Osteocyte (in vitro differentiated cells): ENCODE results near the gene CCNC. TPM values are rescaled to one million over a fixed set of nuclear protein-coding genes. Genes with fewer than 3 reads are reported as not detected.

Experiments
- DNase-seq: peaks from one replicate; pipeline ENCODE4 v3.0.0; 2021; ENCODE audit warnings: mixed read lengths; ENCODE audit not compliant: unreplicated experiment; ENCODE audit errors: extremely low spot score
- H3K27ac Mint-ChIP-seq: one replicate; pipeline ENCODE4 v1.8.0; 2021; ENCODE audit warnings: mild to moderate bottlenecking, mixed read lengths; ENCODE audit not compliant: unreplicated experiment
- H3K27me3 Mint-ChIP-seq: one replicate; pipeline ENCODE4 v1.8.0; 2021; ENCODE audit warnings: mixed read lengths; ENCODE audit not compliant: unreplicated experiment
- H3K36me3 Mint-ChIP-seq: one replicate; pipeline ENCODE4 v1.8.0; 2021; ENCODE audit warnings: mixed read lengths; ENCODE audit not compliant: unreplicated experiment
- H3K4me1 Mint-ChIP-seq: one replicate; pipeline ENCODE4 v1.8.0; 2021; ENCODE audit warnings: mixed read lengths; ENCODE audit not compliant: unreplicated experiment
- H3K4me3 Mint-ChIP-seq: one replicate; pipeline ENCODE4 v1.8.0; 2021; ENCODE audit warnings: mild to moderate bottlenecking, moderate library complexity, mixed read lengths; ENCODE audit not compliant: unreplicated experiment
- H3K9me3 Mint-ChIP-seq: one replicate; pipeline ENCODE4 v1.8.0; 2021; ENCODE audit warnings: mixed read lengths; ENCODE audit not compliant: unreplicated experiment
- total RNA-seq: library from RNA; stranded (reverse); gene quantifications from 2 replicates; pipeline ENCODE4 v1.2.1, GENCODE V29; 2021
- TF ChIP-seq, protein P1 (sequence below): fragments of 200-600 bp; sonication (generic); IDR thresholded peaks from 2 replicates; pipeline ENCODE4 v1.5.0; 2021; ENCODE audit warnings: antibody characterized with exemption, mild to moderate bottlenecking, moderate library complexity

The CCNC gene
- total RNA-seq, 1 donor from 2014 or later = 34.6 TPM

- TF ChIP-seq, protein P1, sequence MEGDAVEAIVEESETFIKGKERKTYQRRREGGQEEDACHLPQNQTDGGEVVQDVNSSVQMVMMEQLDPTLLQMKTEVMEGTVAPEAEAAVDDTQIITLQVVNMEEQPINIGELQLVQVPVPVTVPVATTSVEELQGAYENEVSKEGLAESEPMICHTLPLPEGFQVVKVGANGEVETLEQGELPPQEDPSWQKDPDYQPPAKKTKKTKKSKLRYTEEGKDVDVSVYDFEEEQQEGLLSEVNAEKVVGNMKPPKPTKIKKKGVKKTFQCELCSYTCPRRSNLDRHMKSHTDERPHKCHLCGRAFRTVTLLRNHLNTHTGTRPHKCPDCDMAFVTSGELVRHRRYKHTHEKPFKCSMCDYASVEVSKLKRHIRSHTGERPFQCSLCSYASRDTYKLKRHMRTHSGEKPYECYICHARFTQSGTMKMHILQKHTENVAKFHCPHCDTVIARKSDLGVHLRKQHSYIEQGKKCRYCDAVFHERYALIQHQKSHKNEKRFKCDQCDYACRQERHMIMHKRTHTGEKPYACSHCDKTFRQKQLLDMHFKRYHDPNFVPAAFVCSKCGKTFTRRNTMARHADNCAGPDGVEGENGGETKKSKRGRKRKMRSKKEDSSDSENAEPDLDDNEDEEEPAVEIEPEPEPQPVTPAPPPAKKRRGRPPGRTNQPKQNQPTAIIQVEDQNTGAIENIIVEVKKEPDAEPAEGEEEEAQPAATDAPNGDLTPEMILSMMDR = no peak
- Mint-ChIP-seq H3K27ac (no peak overlapping the region), H3K4me3 (no peak overlapping the region), H3K9me3 (peaks cover 4% of the 10 kb centered on the region), H3K4me1 (peaks cover 22% of the 10 kb centered on the region), H3K27me3 (peaks cover 92% of the 10 kb centered on the region), H3K36me3 (no peaks in the 10 kb centered on the region)
- DNase-seq = no peak
Measured at GRCh38 chr6:99592900-99593299, 24.4 kb upstream of the CCNC start.

DNA sequence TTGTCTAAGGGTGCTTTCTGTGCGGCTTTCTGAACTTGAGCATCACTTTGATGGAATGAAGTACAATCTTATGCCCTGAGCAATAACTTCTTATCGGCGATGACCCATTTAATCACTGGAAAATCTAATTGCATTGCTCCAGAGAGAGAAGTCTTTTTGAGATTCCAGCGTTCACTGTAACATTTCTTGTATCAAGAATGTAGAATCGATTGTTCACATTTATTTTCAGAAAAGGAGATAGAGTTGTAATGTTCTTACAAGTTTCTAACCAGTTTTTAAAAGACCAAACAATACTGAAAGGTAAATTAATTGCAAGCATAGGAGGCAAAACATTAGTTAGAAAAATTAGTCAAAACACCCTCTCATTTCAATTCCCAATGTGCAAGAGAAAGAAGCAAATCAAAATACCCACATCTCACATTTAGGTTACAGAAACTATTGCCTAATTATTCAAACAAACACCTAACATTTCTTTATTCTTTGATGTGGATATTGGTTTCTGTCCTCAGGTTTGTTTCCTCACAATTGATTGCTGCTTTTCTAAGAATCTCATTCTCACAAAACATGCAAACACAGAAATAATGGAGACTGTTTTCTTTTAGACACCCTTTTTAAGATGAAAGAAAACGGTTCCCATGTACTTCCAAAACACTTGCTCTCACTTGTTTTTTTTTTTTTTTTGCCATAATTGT, 23.4 kb upstream of the CCNC start:
- TF ChIP-seq, protein P1 = no peak
- no peak overlapping the region for H3K27ac Mint-ChIP-seq
- H3K36me3 Mint-ChIP-seq = no peaks in the 10 kb centered on the region
- peaks cover 22% of the 10 kb centered on the region for H3K4me1 Mint-ChIP-seq
- peaks cover 88% of the 10 kb centered on the region for H3K27me3 Mint-ChIP-seq
- DNase-seq = no peak
- H3K9me3 Mint-ChIP-seq = peaks cover 4% of the 10 kb centered on the region
- H3K4me3 Mint-ChIP-seq = no peak overlapping the region

DNA sequence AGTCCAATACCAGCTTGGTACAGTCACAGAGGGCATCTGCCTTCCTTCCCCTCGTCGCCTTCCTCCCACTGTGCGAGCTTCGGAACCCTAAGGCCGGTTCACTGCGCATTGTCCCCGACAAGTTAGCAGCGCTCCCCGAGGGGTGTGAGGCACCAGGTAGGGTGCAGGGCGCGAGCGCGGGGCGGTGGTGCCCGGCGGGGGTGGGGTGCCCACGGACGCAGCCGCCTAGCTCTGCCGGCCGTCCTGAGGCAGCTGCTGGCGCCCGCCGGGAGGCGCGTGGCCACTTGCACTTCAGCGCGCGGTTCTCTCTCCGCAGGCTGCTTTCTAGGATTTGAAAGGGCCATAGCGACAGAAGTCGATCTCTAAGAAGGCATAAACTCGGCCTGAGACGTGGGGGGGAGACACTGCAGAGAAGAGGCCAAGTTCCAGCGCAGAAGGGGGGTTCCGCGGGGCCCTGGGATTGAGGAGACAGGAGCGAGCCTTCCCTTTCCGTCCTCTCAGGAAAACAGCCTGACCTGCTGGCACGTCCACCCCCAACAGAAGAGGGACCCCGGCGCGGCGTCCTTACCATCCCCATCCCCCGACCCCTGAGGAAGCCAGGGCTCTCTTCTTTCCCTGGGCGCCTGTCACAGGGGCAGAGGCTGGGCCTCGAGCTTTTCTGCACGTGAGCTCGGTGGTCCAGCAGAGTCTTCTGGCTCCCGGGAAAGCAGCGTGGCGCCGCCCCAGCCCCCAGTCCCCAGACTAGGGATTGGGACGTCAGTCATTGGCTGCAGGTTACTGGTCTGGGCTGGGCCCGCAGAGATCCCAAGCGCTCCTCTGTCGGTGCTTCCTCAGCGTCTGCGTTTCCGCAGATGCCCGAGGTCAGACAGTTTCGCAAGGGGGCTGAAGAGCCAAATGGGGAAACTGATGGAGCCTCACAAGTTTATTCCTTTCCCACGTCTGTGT, 22.5 kb upstream of the CCNC start:
- Mint-ChIP-seq H3K4me3 (peak overlapping the region; percentile 35), H3K4me1 (peaks cover 22% of the 10 kb centered on the region), H3K36me3 (no peaks in the 10 kb centered on the region), H3K27me3 (peaks cover 83% of the 10 kb centered on the region), H3K27ac (no peak overlapping the region), H3K9me3 (peaks cover 4% of the 10 kb centered on the region)
- TF ChIP-seq, protein P1 = no peak
- no peak for DNase-seq

GRCh38 chr6:99589907-99590493, 21.5 kb upstream of the CCNC start:
- Mint-ChIP-seq H3K4me3 (peak overlapping the region; percentile 20), H3K36me3 (no peaks in the 10 kb centered on the region), H3K9me3 (no peaks in the 10 kb centered on the region), H3K27me3 (peaks cover 83% of the 10 kb centered on the region), H3K4me1 (peaks cover 22% of the 10 kb centered on the region), H3K27ac (no peak overlapping the region)
- DNase-seq = no peak
- TF ChIP-seq, protein P1 = no peak

DNA sequence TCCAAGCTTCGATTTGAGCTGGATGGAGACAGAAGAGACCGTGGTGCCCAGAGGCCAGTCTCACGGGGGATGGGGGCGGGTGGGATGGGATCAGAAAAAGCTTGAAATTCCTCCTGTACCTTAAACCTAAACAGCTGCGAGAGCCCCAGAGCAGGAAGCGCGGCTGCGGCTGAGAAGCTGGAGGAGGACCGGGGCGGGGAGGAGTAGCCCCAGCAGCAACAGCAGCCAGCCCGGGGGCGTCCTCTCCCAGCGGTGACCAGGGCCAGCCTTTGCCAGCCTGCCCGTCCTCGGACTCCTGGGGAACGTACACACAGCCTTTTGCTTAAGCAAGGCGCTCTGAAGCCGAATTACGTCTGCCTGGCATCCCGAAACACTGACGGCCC, 20.8 kb upstream of the CCNC start:
- Mint-ChIP-seq H3K9me3 (no peaks in the 10 kb centered on the region), H3K4me3 (peak overlapping the region; percentile 84), H3K4me1 (peaks cover 22% of the 10 kb centered on the region), H3K27ac (no peak overlapping the region), H3K27me3 (peaks cover 84% of the 10 kb centered on the region), H3K36me3 (no peaks in the 10 kb centered on the region)
- DNase-seq = no peak
- TF ChIP-seq, protein P1 = no peak
